Keratinocyte (primary cell): ENCODE data around the gene PRKAR1B. TPM values are rescaled to one million over a fixed set of nuclear protein-coding genes. Genes with fewer than 3 reads are reported as not detected.

Experiments
- DNase-seq: peaks from one replicate; pipeline ENCODE4 v3.0.0-alpha.2; 2011; ENCODE audit warnings: low read depth, missing footprints, low spot score
- FAIRE-seq: peaks from 2 replicates; lab custom pipeline; 2011; peaks lifted over from hg19 to GRCh38; lab: Jason Lieb, UNC
- H2AFZ ChIP-seq: 2 replicates; pipeline ENCODE4 v1.6.0; 2012; ENCODE audit warnings: low read length, control low read depth, inconsistent platforms; ENCODE audit not compliant: control insufficient read depth
- H3K27ac ChIP-seq: 2 replicates; pipeline ENCODE4 v1.5.1; 2011; ENCODE audit warnings: low read length; ENCODE audit not compliant: control insufficient read depth, insufficient read depth
- H3K27me3 ChIP-seq: 3 replicates; pipeline ENCODE4 v1.6.0; 2011; ENCODE audit warnings: low read length; ENCODE audit not compliant: control insufficient read depth, insufficient read depth; ENCODE audit errors: extremely low read depth
- H3K36me3 ChIP-seq, 2 experiments: 2 replicates in 1 of 2; 3 replicates in 1 of 2; pipeline ENCODE4 v1.5.1; 2011; ENCODE audit warnings: low read length in 2 of 2, mild to moderate bottlenecking in 1 of 2; ENCODE audit not compliant: control insufficient read depth in 2 of 2, insufficient read depth in 2 of 2; ENCODE audit errors: extremely low read depth in 1 of 2
- H3K4me1 ChIP-seq: 3 replicates; pipeline ENCODE4 v1.5.1; 2011; ENCODE audit warnings: low read length; ENCODE audit not compliant: control insufficient read depth, insufficient read depth; ENCODE audit errors: extremely low read depth
- H3K4me2 ChIP-seq: 3 replicates; pipeline ENCODE4 v1.6.0; 2011; ENCODE audit warnings: low read depth, low read length; ENCODE audit not compliant: control insufficient read depth, insufficient read depth; ENCODE audit errors: extremely low read depth
- H3K4me3 ChIP-seq, 3 experiments: fragments of 200-600 bp in 1 of 3; sonication (generic) in 1 of 3; 2 replicates in 2 of 3; 3 replicates in 1 of 3; pipeline ENCODE4 v1.5.1; 2011 to 2016; ENCODE audit warnings: low read length in 3 of 3, mild to moderate bottlenecking in 3 of 3, control low read depth in 2 of 3, inconsistent platforms in 1 of 3, low read depth in 1 of 3, mixed read lengths in 1 of 3, mixed run types in 1 of 3, moderate library complexity in 1 of 3; ENCODE audit not compliant: control insufficient read depth in 2 of 3, insufficient read depth in 2 of 3; ENCODE audit errors: extremely low read depth in 1 of 3
- H3K79me2 ChIP-seq: 2 replicates; pipeline ENCODE4 v1.6.0; 2012; ENCODE audit warnings: low read length; ENCODE audit not compliant: control insufficient read depth, insufficient read depth
- H3K9ac ChIP-seq: 3 replicates; pipeline ENCODE4 v1.6.0; 2011; ENCODE audit warnings: low read length; ENCODE audit not compliant: control insufficient read depth, insufficient read depth; ENCODE audit errors: extremely low read depth
- H3K9me1 ChIP-seq: 3 replicates; pipeline ENCODE4 v1.6.0; 2011; ENCODE audit warnings: low read length; ENCODE audit not compliant: control insufficient read depth, insufficient read depth; ENCODE audit errors: extremely low read depth
- H3K9me3 ChIP-seq: 2 replicates; pipeline ENCODE4 v1.5.1; 2012; ENCODE audit warnings: low read depth, low read length; ENCODE audit not compliant: control insufficient read depth
- H4K20me1 ChIP-seq: 3 replicates; pipeline ENCODE4 v1.6.0; 2011; ENCODE audit warnings: low read length; ENCODE audit not compliant: control insufficient read depth, insufficient read depth; ENCODE audit errors: extremely low read depth
- CTCF ChIP-seq, 3 experiments: IDR thresholded peaks in 1 of 3; conservative IDR thresholded peaks in 1 of 3; optimal IDR thresholded peaks in 1 of 3; 2 replicates in 2 of 3; 3 replicates in 1 of 3; pipeline versions ENCODE3 to v1.5.1; 2011; ENCODE audit warnings: low read length in 3 of 3, mild to moderate bottlenecking in 3 of 3, moderate library complexity in 2 of 3, control low read depth in 1 of 3, inconsistent platforms in 1 of 3; ENCODE audit not compliant: insufficient read depth in 2 of 3; ENCODE audit errors: extremely low read depth in 1 of 3
- EZH2 ChIP-seq: IDR thresholded peaks from one replicate; pipeline ENCODE4 v1.6.1; 2012; ENCODE audit warnings: inconsistent platforms, mild to moderate bottlenecking, low read length, moderate library complexity
- dilution Hi-C: fragments of 300-500 bp; cut with MboI; formaldehyde crosslinking; loops from one replicate; pipeline ENCODE4 v1.7.0; 2020; ENCODE audit warnings: low sequenced_read_pairs; ENCODE audit not compliant: extremely low pct_ligation_motif_present
- polyA plus RNA-seq, 5 experiments: library from polyadenylated mRNA; depleted of rRNA in 3 of 5; stranded (reverse) in 3 of 5; stranded (forward) in 1 of 5; unstranded in 1 of 5; fragments of >200 nt; gene quantifications; 1 replicate in 1 of 5; 2 replicates in 3 of 5; 3 replicates in 1 of 5; pipeline versions ENCODE4 v1.2.1 to v1.2.3, GENCODE V29; 2011 to 2012; ENCODE audit warnings: missing spikeins in 2 of 5, low read depth in 1 of 5, low replicate concordance in 1 of 5

Gene PRKAR1B
- polyA plus RNA-seq, 1 donor (not counting 4 experiments of a cell fraction or from before 2014, with no cell fraction given), result 10.8 TPM

DNA sequence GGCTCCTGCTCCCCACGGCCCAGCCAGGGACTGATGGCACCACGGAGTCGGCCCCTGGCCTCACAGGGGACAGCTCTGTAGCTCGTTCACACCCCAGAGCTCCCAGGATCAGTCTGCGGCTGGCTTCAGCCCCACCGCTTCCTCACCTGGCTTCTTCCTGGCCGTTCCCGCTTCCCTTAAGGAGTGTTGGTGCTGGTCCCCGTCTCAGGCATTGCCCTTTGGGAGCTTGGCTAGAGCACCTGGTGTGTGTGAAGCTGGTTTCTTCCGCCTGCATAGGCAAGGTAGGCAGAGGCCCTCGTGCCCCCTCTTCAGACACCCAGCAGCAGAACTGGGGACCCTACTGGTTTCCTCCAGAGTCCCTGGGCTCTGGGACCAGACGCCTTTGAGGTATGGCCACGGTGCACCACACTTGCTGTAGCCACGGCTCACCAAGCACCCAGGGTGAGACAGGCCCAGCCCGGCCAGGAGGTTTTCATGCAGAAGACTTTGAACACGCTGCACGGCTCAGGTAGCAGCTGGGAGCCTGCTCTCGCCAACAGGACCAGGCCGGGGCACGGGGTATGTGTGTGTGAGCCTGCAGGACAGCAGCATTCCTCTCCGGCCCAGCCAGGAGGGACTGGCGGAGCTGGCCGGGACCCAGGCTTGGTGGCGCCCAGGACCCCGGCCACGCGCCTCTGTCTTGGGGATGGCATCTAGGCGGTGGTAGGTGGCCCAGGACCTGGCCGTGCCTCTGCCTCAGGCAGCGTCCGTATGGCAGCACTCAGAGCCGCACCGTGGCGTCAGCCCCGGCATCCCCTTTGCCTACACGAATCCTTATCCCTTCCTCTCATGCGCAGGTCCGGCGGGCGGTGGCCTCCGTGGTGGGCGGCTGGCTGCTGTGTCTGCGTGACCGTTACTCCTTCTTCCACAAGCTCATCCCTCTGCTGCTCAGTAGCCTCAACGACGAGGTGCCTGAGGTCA is 13.2 kb upstream of the PRKAR1B start:
- Histone ChIP-seq H3K9ac (no peak overlapping the region), H3K79me2 (peaks cover 32% of the 10 kb centered on the region), H3K4me1 (peaks cover 3% of the 10 kb centered on the region), H2AFZ (no peak overlapping the region), H3K27me3 (no peaks in the 10 kb centered on the region), H3K9me1 (no peaks in the 10 kb centered on the region), H3K36me3 (peaks cover 14 to 20% of the 10 kb centered on the region in 2 experiments), H3K4me3 (no peak overlapping the region), H3K9me3 (peaks cover under 1% of the 10 kb centered on the region), H3K27ac (no peak overlapping the region), H3K4me2 (no peak overlapping the region), H4K20me1 (no peaks in the 10 kb centered on the region)
- dilution Hi-C loops, result no loop called here
- no peak for DNase-seq
- TF ChIP-seq CTCF (optimal IDR thresholded peaks at IDR 0.05 in 1 of 3, IDR thresholded peaks at IDR 0.05 in 1 of 3, conservative IDR thresholded peaks at IDR 0.05 in 1 of 3; ENCODE audit: extremely low read depth in 1 of 3, insufficient read depth in 2 of 3, low read length in 3 of 3) (no peak), EZH2 (no peak)
- no peak for FAIRE-seq

DNA sequence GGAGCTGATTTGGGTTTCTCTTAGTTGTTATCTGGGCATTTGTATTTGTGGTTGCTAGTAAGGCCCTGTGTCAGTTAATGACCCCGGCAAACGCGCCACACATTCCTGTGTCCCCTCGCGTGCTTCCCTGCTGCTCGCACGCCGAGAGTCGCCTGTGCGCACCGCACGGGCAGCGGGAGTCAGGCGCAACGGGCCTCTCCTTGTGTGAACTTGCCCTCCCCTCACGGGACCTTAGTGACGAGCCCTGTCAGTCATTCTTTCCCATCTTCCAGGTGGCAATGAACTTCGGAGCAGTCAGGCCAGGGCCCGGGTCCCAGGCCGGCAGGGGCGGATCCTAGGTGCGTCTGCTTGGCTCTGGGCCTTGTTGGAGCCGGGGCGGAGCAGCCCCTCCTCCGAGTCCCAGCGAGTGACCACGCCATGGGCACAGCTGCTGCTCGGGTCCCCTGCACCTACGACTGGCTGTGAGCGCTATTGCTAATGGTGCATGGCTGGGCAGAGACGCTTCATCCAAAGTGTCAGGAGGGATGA is 12.4 kb upstream of the PRKAR1B start:
- Histone ChIP-seq H3K27me3 (no peaks in the 10 kb centered on the region), H3K4me1 (peaks cover 3% of the 10 kb centered on the region), H3K9me1 (no peaks in the 10 kb centered on the region), H3K9me3 (peaks cover 6% of the 10 kb centered on the region), H4K20me1 (no peaks in the 10 kb centered on the region), H3K4me3 (no peak overlapping the region), H3K27ac (no peak overlapping the region), H3K79me2 (peaks cover 38% of the 10 kb centered on the region), H3K9ac (no peak overlapping the region), H3K36me3 (peaks cover 11 to 27% of the 10 kb centered on the region in 2 experiments), H3K4me2 (no peak overlapping the region), H2AFZ (no peak overlapping the region)
- FAIRE-seq (no peak), DNase-seq (no peak)
- no peak for TF ChIP-seq EZH2
- TF ChIP-seq CTCF (optimal IDR thresholded peaks at IDR 0.05 in 1 of 3, IDR thresholded peaks at IDR 0.05 in 1 of 3, conservative IDR thresholded peaks at IDR 0.05 in 1 of 3; ENCODE audit: extremely low read depth in 1 of 3, insufficient read depth in 2 of 3, low read length in 3 of 3), result no peak
- dilution Hi-C loops, result no loop called here
